ENCODE data around the gene HPX. TPM values are rescaled to one million over a fixed set of nuclear protein-coding genes. Genes with fewer than 3 reads are reported as not detected.

HPX gene
- total RNA-seq, 1 experiment from 2014 or later = 1.0 TPM

GRCh38 chr11:6415797-6416196, 25.0 kb downstream of the HPX start:
- no peak overlapping the region for H3K4me3 ChIP-seq (ENCODE audit: low read depth in 2 of 2, low read length in 2 of 2)
- TF ChIP-seq TCF7L2 (IDR thresholded peaks at IDR 0.05; ENCODE audit: low read depth, low read length) = no peak
- TF ChIP-seq CTCF (IDR thresholded peaks at IDR 0.05) = no peak
- no peak for TF ChIP-seq SIN3A (IDR thresholded peaks at IDR 0.05; ENCODE audit: borderline replicate concordance, insufficient read depth, low read depth, low read length)
- TF ChIP-seq REST (IDR thresholded peaks at IDR 0.05; ENCODE audit: insufficient read depth in 1 of 2, low read depth in 2 of 2, low read length in 1 of 2) = no peak
- TF ChIP-seq POLR2AphosphoS5 (IDR thresholded peaks at IDR 0.05; ENCODE audit: low read depth, low read length) = no peak
- POLR2A ChIA-PET = no interaction called here
- H3K27me3 ChIP-seq (ENCODE audit: control insufficient read depth, insufficient read depth, low read length) = peaks cover 25% of the 10 kb centered on the region
- ATAC-seq (no peak), DNase-seq (ENCODE audit: low read depth, low spot score) (no peak)
- H3K36me3 ChIP-seq (ENCODE audit: control insufficient read depth, insufficient read depth, low read length) = no peaks in the 10 kb centered on the region
- peaks cover 4% of the 10 kb centered on the region for H3K4me1 ChIP-seq (ENCODE audit: control insufficient read depth, insufficient read depth, low read length)
- no TSS peak for BruUV-seq (replicated peaks)
- H3K27ac ChIP-seq (ENCODE audit: low read length) = no peak overlapping the region
- CTCF ChIA-PET = no interaction called here
- intact Hi-C loops (cut with micrococcal nuclease; ENCODE audit: unreplicated experiment) (no loop called here), in situ Hi-C loops (cut with HindIII; ENCODE audit: low pct_unique_long_range_greater_than_20kb, low sequenced_read_pairs) (no loop called here)
- no peaks in the 10 kb centered on the region for H3K9me3 ChIP-seq (ENCODE audit: control insufficient read depth, insufficient read depth, low read depth, low read length)

GRCh38 chr11:6414874-6415328, 25.9 kb downstream of the HPX start:
- H3K27ac ChIP-seq (ENCODE audit: low read length) = no peak overlapping the region
- DNase-seq (ENCODE audit: low read depth, low spot score) (no peak), ATAC-seq (no peak)
- intact Hi-C loops (cut with micrococcal nuclease; ENCODE audit: unreplicated experiment) = no loop called here
- ChIA-PET CTCF (no interaction called here), POLR2A (no interaction called here)
- H3K9me3 ChIP-seq (ENCODE audit: control insufficient read depth, insufficient read depth, low read depth, low read length) = no peaks in the 10 kb centered on the region
- peaks cover 16% of the 10 kb centered on the region for H3K27me3 ChIP-seq (ENCODE audit: control insufficient read depth, insufficient read depth, low read length)
- TF ChIP-seq TCF7L2 (IDR thresholded peaks at IDR 0.05; ENCODE audit: low read depth, low read length) (no peak), REST (IDR thresholded peaks at IDR 0.05; ENCODE audit: insufficient read depth in 1 of 2, low read depth in 2 of 2, low read length in 1 of 2) (no peak), SIN3A (IDR thresholded peaks at IDR 0.05; ENCODE audit: borderline replicate concordance, insufficient read depth, low read depth, low read length) (no peak), POLR2AphosphoS5 (IDR thresholded peaks at IDR 0.05; ENCODE audit: low read depth, low read length) (no peak)
- BruUV-seq (replicated peaks) = no TSS peak
- H3K4me3 ChIP-seq (ENCODE audit: low read depth in 2 of 2, low read length in 2 of 2) = no peak overlapping the region
- no peaks in the 10 kb centered on the region for H3K36me3 ChIP-seq (ENCODE audit: control insufficient read depth, insufficient read depth, low read length)
- in situ Hi-C loops (cut with HindIII; ENCODE audit: low pct_unique_long_range_greater_than_20kb, low sequenced_read_pairs) = no loop called here
- peaks cover 4% of the 10 kb centered on the region for H3K4me1 ChIP-seq (ENCODE audit: control insufficient read depth, insufficient read depth, low read length)

All from Panc1 (cell line).